ENCODE results near the gene PARP1. TPM values are rescaled to one million over a fixed set of nuclear protein-coding genes. Genes with fewer than 3 reads are reported as not detected.

PARP1 gene
- total RNA-seq, 1 experiment from 2014 or later, result 157 TPM

- Histone ChIP-seq H4K20me1 (ENCODE audit: insufficient read depth) (no peaks in the 10 kb centered on the region), H2AFZ (no peak overlapping the region), H3K27me3 (ENCODE audit: insufficient read depth, low read depth) (no peaks in the 10 kb centered on the region)
These were observed 89.4 kb downstream of the PARP1 start for GRCh38 chr1:226318471-226318870.

GRCh38 chr1:226314055-226314454 is 93.8 kb downstream of the PARP1 start:
- BruUV-seq (replicated peaks), result no TSS peak
- H3F3A ChIP-seq (ENCODE audit: insufficient read depth, low read depth), result no peaks in the 10 kb centered on the region; the same call in 1 of the 2 replicates
- peaks cover 17% of the 10 kb centered on the region for H3K4me1 ChIP-seq (replicated peaks; ENCODE audit: insufficient read depth)
- no peaks in the 10 kb centered on the region for H3K36me3 ChIP-seq (ENCODE audit: low read depth)
- no peaks in the 10 kb centered on the region for H4K20me1 ChIP-seq (ENCODE audit: insufficient read depth)
- CTCF ChIA-PET, result interaction anchor here (0.7 kb wide), 2 partner anchors 9 to 94 kb away, joined by 5 read pairs; no protein-coding TSS in a partner anchor
- no peak overlapping the region for H2AFZ ChIP-seq
- POLR2A ChIA-PET (ENCODE audit: unreplicated experiment), result no interaction called here
- no peaks in the 10 kb centered on the region for H3K27me3 ChIP-seq (ENCODE audit: insufficient read depth, low read depth)
- no peak overlapping the region for H3K4me3 ChIP-seq
- no peaks in the 10 kb centered on the region for H3K9me2 ChIP-seq (ENCODE audit: insufficient read depth)
- H3K4me2 ChIP-seq, result no peak overlapping the region
- intact Hi-C loops (cut with micrococcal nuclease; ENCODE audit: unreplicated experiment), result loop anchor here (5.0 kb wide), 1 partner anchor 852 kb away; no protein-coding TSS in a partner anchor
- no peak for DNase-seq
- H3K9me3 ChIP-seq (ENCODE audit: insufficient read depth, low read depth), result no peaks in the 10 kb centered on the region
- no peak for TF ChIP-seq CTCF (conservative IDR thresholded peaks at IDR 0.05)
- no peak for TF ChIP-seq EZH2 (IDR thresholded peaks at IDR 0.05; ENCODE audit: low read depth)
- no peak overlapping the region for H3K27ac ChIP-seq
- H3K79me2 ChIP-seq (ENCODE audit: low read depth), result no peaks in the 10 kb centered on the region

More at GRCh38 chr1:226318471-226318870, 89.4 kb downstream of the PARP1 start:
- Histone ChIP-seq H3K27ac (no peak overlapping the region), H3K9me3 (ENCODE audit: insufficient read depth, low read depth) (no peaks in the 10 kb centered on the region), H3F3A (ENCODE audit: insufficient read depth, low read depth) (peaks cover 2% of the 10 kb centered on the region; the same call in 1 of the 2 replicates), H3K4me3 (no peak overlapping the region), H3K4me2 (no peak overlapping the region), H3K79me2 (ENCODE audit: low read depth) (no peaks in the 10 kb centered on the region), H3K4me1 (replicated peaks; ENCODE audit: insufficient read depth) (peaks cover 13% of the 10 kb centered on the region), H3K36me3 (ENCODE audit: low read depth) (no peaks in the 10 kb centered on the region), H3K9me2 (ENCODE audit: insufficient read depth) (no peaks in the 10 kb centered on the region)
- intact Hi-C loops (cut with micrococcal nuclease; ENCODE audit: unreplicated experiment), result no loop called here
- DNase-seq, result no peak
- no TSS peak for BruUV-seq (replicated peaks)
- ChIA-PET POLR2A (ENCODE audit: unreplicated experiment) (no interaction called here), CTCF (no interaction called here)
- no peak for TF ChIP-seq CTCF (conservative IDR thresholded peaks at IDR 0.05)
- TF ChIP-seq EZH2 (IDR thresholded peaks at IDR 0.05; ENCODE audit: low read depth), result no peak

- Histone ChIP-seq H3K27me3 (ENCODE audit: insufficient read depth, low read depth) (no peaks in the 10 kb centered on the region), H3K79me2 (ENCODE audit: low read depth) (peaks cover 19% of the 10 kb centered on the region), H3K27ac (no peak overlapping the region), H3K36me3 (ENCODE audit: low read depth) (no peaks in the 10 kb centered on the region), H3K4me3 (no peak overlapping the region), H3F3A (ENCODE audit: insufficient read depth, low read depth) (no peaks in the 10 kb centered on the region; the same call in 1 of the 2 replicates), H4K20me1 (ENCODE audit: insufficient read depth) (no peaks in the 10 kb centered on the region), H3K9me2 (ENCODE audit: insufficient read depth) (no peaks in the 10 kb centered on the region), H3K9me3 (ENCODE audit: insufficient read depth, low read depth) (no peaks in the 10 kb centered on the region), H3K4me1 (replicated peaks; ENCODE audit: insufficient read depth) (peaks cover 24% of the 10 kb centered on the region), H2AFZ (no peak overlapping the region), H3K4me2 (no peak overlapping the region)
- CTCF ChIA-PET, result no interaction called here
- DNase-seq, result no peak
- POLR2A ChIA-PET (ENCODE audit: unreplicated experiment), result no interaction called here
- intact Hi-C loops (cut with micrococcal nuclease; ENCODE audit: unreplicated experiment), result loop anchor here (5.0 kb wide), 1 partner anchor 850 kb away; no protein-coding TSS in a partner anchor
- TF ChIP-seq EZH2 (IDR thresholded peaks at IDR 0.05; ENCODE audit: low read depth) (no peak), CTCF (conservative IDR thresholded peaks at IDR 0.05) (no peak)
- no TSS peak for BruUV-seq (replicated peaks)
These were observed 95.8 kb downstream of the PARP1 start for GRCh38 chr1:226312065-226312464.

All from PC-9 (cell line).